Endodermal cell (in vitro differentiated cells): ENCODE data around the gene NDUFS1. TPM values are rescaled to one million over a fixed set of nuclear protein-coding genes. Genes with fewer than 3 reads are reported as not detected.

Source experiments
- DNase-seq: peaks from one replicate; pipeline ENCODE4 v3.0.0-alpha.2; 2017
- H3K27ac ChIP-seq: 2 replicates; pipeline ENCODE4 v1.5.1; 2013; ENCODE audit warnings: mild to moderate bottlenecking, low read depth, low read length, moderate library complexity
- H3K27me3 ChIP-seq: 2 replicates; pipeline ENCODE4 v1.6.1; 2013; ENCODE audit warnings: mild to moderate bottlenecking, low read length, moderate library complexity; ENCODE audit not compliant: insufficient read depth, control insufficient read depth, poor library complexity, severe bottlenecking
- H3K36me3 ChIP-seq: 2 replicates; pipeline ENCODE4 v1.7.0; 2013; ENCODE audit warnings: mild to moderate bottlenecking, low read length, moderate library complexity; ENCODE audit not compliant: control insufficient read depth, insufficient read depth
- H3K4me1 ChIP-seq: one replicate; pipeline ENCODE4 v1.7.0; 2013; ENCODE audit warnings: low read length; ENCODE audit not compliant: control insufficient read depth, insufficient read depth
- H3K4me3 ChIP-seq: 2 replicates; pipeline ENCODE4 v1.5.1; 2013; ENCODE audit warnings: mild to moderate bottlenecking, low read length, moderate library complexity
- H3K9ac ChIP-seq: 2 replicates; pipeline ENCODE4 v1.6.1; 2013; ENCODE audit warnings: mild to moderate bottlenecking, low read length, moderate library complexity; ENCODE audit not compliant: poor library complexity, severe bottlenecking; ENCODE audit errors: extremely low read depth
- H3K9me3 ChIP-seq: 2 replicates; pipeline ENCODE4 v1.6.1; 2013; ENCODE audit warnings: mild to moderate bottlenecking, low read length, moderate library complexity; ENCODE audit not compliant: control insufficient read depth
- H3K27ac Mint-ChIP-seq: 2 replicates; pipeline ENCODE4 v1.8.0; 2020; ENCODE audit warnings: mixed read lengths
- H3K27me3 Mint-ChIP-seq: 2 replicates; pipeline ENCODE4 v1.8.0; 2021; ENCODE audit warnings: mild to moderate bottlenecking, mixed read lengths; ENCODE audit not compliant: insufficient read depth
- H3K36me3 Mint-ChIP-seq: 2 replicates; pipeline ENCODE4 v1.8.0; 2020; ENCODE audit warnings: low read depth, mixed read lengths
- H3K4me1 Mint-ChIP-seq: 2 replicates; pipeline ENCODE4 v1.8.0; 2020; ENCODE audit warnings: mixed read lengths
- H3K4me3 Mint-ChIP-seq: 2 replicates; pipeline ENCODE4 v1.8.0; 2020; ENCODE audit warnings: mild to moderate bottlenecking, moderate library complexity, mixed read lengths
- H3K9me3 Mint-ChIP-seq: 2 replicates; pipeline ENCODE4 v1.8.0; 2020; ENCODE audit warnings: mild to moderate bottlenecking, mixed read lengths
- CTCF ChIP-seq: fragments of 200-600 bp; sonication (generic); conservative IDR thresholded peaks from 2 replicates; pipeline ENCODE4 v1.5.0; 2021; ENCODE audit warnings: antibody characterized with exemption, mild to moderate bottlenecking
- WGBS, 2 experiments: methylation state at CpG; one replicate each; pipeline versions ENCODE4 v1.1.5 to v1.1.7; 2013; ENCODE audit warnings: missing lambda C conversion rate in 2 of 2, mixed read lengths in 1 of 2; ENCODE audit not compliant: insufficient coverage in 1 of 2, insufficient read length in 1 of 2; 5-methylcytosine and 5-hydroxymethylcytosine counted together
- total RNA-seq, 2 donors: library from RNA; stranded (reverse); fragmentation: NEBNext Ultra II Directional in 1 of 2; extraction: Animal tissue kit (Norgen Biotek cat#: 25700) in 1 of 2; gene quantifications; 2 replicates in 1 of 2; 3 replicates in 1 of 2; pipeline ENCODE4 v1.2.1, GENCODE V29; 2021

Gene NDUFS1
- total RNA-seq, 2 donors from 2014 or later, result 88.3 to 91.5 TPM

- H3K27me3 Mint-ChIP-seq, result peaks cover 2% of the 10 kb centered on the region
- H3K4me3 ChIP-seq, result no peak overlapping the region
- no peaks in the 10 kb centered on the region for H3K9me3 Mint-ChIP-seq
- H3K4me3 Mint-ChIP-seq, result no peak overlapping the region
- no peaks in the 10 kb centered on the region for H3K36me3 ChIP-seq
- H3K4me1 ChIP-seq, result no peaks in the 10 kb centered on the region
- H3K36me3 Mint-ChIP-seq, result no peaks in the 10 kb centered on the region
- H3K4me1 Mint-ChIP-seq, result peaks cover 4% of the 10 kb centered on the region
- TF ChIP-seq CTCF, result no peak
- no peaks in the 10 kb centered on the region for H3K9me3 ChIP-seq
- H3K27ac ChIP-seq, result no peak overlapping the region
- WGBS, 2 experiments, result 74 to 84% methylated on average over 4 to 5 of the region's 5 CpGs
- no peak overlapping the region for H3K27ac Mint-ChIP-seq
- DNase-seq, result no peak
- no peak overlapping the region for H3K9ac ChIP-seq
- peaks cover 7% of the 10 kb centered on the region for H3K27me3 ChIP-seq
Observed at GRCh38 chr2:206201075-206201848, 42.0 kb upstream of the NDUFS1 start.

- no peak overlapping the region for H3K4me3 ChIP-seq
- no peaks in the 10 kb centered on the region for H3K9me3 ChIP-seq
- H3K36me3 ChIP-seq, result no peaks in the 10 kb centered on the region
- peaks cover 7% of the 10 kb centered on the region for H3K27me3 ChIP-seq
- H3K4me1 ChIP-seq, result no peaks in the 10 kb centered on the region
- Mint-ChIP-seq H3K4me3 (no peak overlapping the region), H3K36me3 (no peaks in the 10 kb centered on the region), H3K27me3 (peaks cover 2% of the 10 kb centered on the region), H3K27ac (no peak overlapping the region), H3K4me1 (peaks cover 4% of the 10 kb centered on the region), H3K9me3 (no peaks in the 10 kb centered on the region)
- H3K27ac ChIP-seq, result no peak overlapping the region
- no peak for TF ChIP-seq CTCF
- H3K9ac ChIP-seq, result no peak overlapping the region
- no peak for DNase-seq
- 83% methylated on average over 1 of the region's 1 CpG; no CpG with 5 or more reads in 1 of the 2 experiments for WGBS, 2 experiments
Observed at GRCh38 chr2:206198677-206199076, 39.4 kb upstream of the NDUFS1 start.

GRCh38 chr2:206193671-206194357 lies 34.6 kb upstream of the NDUFS1 start:
- Mint-ChIP-seq H3K27me3 (peaks cover 6% of the 10 kb centered on the region), H3K27ac (no peak overlapping the region), H3K4me3 (no peak overlapping the region), H3K9me3 (no peaks in the 10 kb centered on the region), H3K36me3 (no peaks in the 10 kb centered on the region), H3K4me1 (no peaks in the 10 kb centered on the region)
- Histone ChIP-seq H3K27me3 (peaks cover 7% of the 10 kb centered on the region), H3K36me3 (no peaks in the 10 kb centered on the region), H3K4me3 (no peak overlapping the region), H3K4me1 (no peaks in the 10 kb centered on the region), H3K27ac (no peak overlapping the region), H3K9ac (no peak overlapping the region), H3K9me3 (no peaks in the 10 kb centered on the region)
- TF ChIP-seq CTCF, result no peak
- 81 to 96% methylated on average over 2 of the region's 2 CpGs for WGBS, 2 experiments
- no peak for DNase-seq
